LHCN-M2 (cell line): ENCODE measurements around the gene PIK3IP1. TPM values are rescaled to one million over a fixed set of nuclear protein-coding genes. Genes with fewer than 3 reads are reported as not detected.

Source experiments
- total RNA-seq: library from RNA; depleted of rRNA; stranded (reverse); fragments of >200 nt; gene quantifications from 2 replicates; pipeline ENCODE4 v1.2.3, GENCODE V29; 2014; rRNA removed

Gene PIK3IP1
- total RNA-seq, 1 experiment from 2014 or later: 5.4 TPM

Other genes with a start within 250 kb of the PIK3IP1 start
- gene SMTN, start 211.2 kb downstream of the PIK3IP1 start, total RNA-seq: 170 and 280 TPM in 2 replicates
- 61.4 and 87.7 TPM in 2 replicates for gene SELENOM, start 184.9 kb downstream of the PIK3IP1 start, total RNA-seq
- gene INPP5J, start 169.5 kb downstream of the PIK3IP1 start, total RNA-seq: 0.06 TPM in 2 replicates
- not detected in 2 replicates for gene PLA2G3, start 152.0 kb downstream of the PIK3IP1 start, total RNA-seq
- gene RNF185, start 132.3 kb downstream of the PIK3IP1 start, total RNA-seq: 30.0 and 36.0 TPM in 2 replicates
- 24.8 and 30.3 TPM in 2 replicates for gene LIMK2, start 80.2 kb downstream of the PIK3IP1 start, total RNA-seq
- gene PATZ1, start 53.9 kb upstream of the PIK3IP1 start, total RNA-seq: 14.7 and 18.3 TPM in 2 replicates
- 99.8 and 102 TPM in 2 replicates for gene DRG1, start 107.1 kb upstream of the PIK3IP1 start, total RNA-seq
- gene EIF4ENIF1, start 197.4 kb upstream of the PIK3IP1 start, total RNA-seq: 11.9 and 12.3 TPM in 2 replicates
- 15.3 and 16.0 TPM in 2 replicates for gene SFI1, start 204.0 kb upstream of the PIK3IP1 start, total RNA-seq